Measurements from ENCODE around the gene NCAM1. TPM values are rescaled to one million over a fixed set of nuclear protein-coding genes. Genes with fewer than 3 reads are reported as not detected.

NCAM1 gene
- total and polyA plus RNA-seq, 2 experiments from 2014 or later, result 0.76 to 1.6 TPM

DNA sequence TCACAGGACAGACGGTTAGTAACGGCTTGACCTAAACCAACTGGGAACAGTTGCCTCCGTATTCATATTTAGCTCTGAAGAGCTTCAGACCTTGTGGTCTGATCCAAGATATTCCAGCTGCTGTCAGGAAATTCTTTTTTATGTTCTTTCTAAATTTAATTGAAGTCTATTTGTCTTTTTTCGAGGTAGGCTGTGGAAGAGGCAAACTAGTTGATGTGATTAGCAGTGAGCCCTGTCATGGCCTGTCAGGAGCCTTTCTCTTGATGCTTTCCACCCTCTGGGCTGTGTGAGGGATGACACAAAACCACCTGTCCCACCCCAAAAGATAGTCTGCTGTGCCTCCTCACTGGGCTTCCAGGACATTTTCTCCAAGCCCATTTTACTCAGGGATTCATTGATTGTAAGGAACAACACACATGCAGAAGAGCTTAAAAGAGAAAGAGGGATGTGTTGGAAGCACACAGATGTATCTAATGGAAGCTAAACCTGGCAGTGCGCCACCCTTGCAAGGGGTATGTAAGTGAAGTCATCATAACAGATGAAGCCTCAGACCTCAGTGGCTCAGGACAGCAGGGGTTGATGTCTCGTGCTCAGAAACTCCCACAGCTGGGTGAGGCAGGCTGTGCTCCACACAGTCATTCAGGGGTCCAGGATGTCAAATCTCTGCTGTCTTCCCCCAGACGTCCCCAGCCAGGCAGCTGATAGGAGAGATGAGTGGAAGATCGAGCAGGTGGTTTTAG is 170.0 kb downstream of the NCAM1 start:
- no peaks in the 10 kb centered on the region for H4K20me1 ChIP-seq (replicated peaks; ENCODE audit: insufficient read depth)
- Mint-ChIP-seq H3K4me1 (no peaks in the 10 kb centered on the region), H3K36me3 (ENCODE audit: low read depth) (no peaks in the 10 kb centered on the region), H3K27me3 (ENCODE audit: insufficient read depth, low read depth, poor library complexity) (no peaks in the 10 kb centered on the region), H3K4me3 (no peak overlapping the region), H3K9me3 (no peaks in the 10 kb centered on the region), H3K27ac (no peak overlapping the region)
- no peak overlapping the region for H3K27ac ChIP-seq (ENCODE audit: low read depth)
- no peak for ATAC-seq
- H3K4me2 ChIP-seq, result no peak overlapping the region
- no peaks in the 10 kb centered on the region for H3K79me2 ChIP-seq (replicated peaks; ENCODE audit: insufficient read depth)
- no peak overlapping the region for H3K4me3 ChIP-seq
- DNase-seq (ENCODE audit: low spot score), result no peak
- H2AFZ ChIP-seq, result no peak overlapping the region
- TF ChIP-seq, protein P1, sequence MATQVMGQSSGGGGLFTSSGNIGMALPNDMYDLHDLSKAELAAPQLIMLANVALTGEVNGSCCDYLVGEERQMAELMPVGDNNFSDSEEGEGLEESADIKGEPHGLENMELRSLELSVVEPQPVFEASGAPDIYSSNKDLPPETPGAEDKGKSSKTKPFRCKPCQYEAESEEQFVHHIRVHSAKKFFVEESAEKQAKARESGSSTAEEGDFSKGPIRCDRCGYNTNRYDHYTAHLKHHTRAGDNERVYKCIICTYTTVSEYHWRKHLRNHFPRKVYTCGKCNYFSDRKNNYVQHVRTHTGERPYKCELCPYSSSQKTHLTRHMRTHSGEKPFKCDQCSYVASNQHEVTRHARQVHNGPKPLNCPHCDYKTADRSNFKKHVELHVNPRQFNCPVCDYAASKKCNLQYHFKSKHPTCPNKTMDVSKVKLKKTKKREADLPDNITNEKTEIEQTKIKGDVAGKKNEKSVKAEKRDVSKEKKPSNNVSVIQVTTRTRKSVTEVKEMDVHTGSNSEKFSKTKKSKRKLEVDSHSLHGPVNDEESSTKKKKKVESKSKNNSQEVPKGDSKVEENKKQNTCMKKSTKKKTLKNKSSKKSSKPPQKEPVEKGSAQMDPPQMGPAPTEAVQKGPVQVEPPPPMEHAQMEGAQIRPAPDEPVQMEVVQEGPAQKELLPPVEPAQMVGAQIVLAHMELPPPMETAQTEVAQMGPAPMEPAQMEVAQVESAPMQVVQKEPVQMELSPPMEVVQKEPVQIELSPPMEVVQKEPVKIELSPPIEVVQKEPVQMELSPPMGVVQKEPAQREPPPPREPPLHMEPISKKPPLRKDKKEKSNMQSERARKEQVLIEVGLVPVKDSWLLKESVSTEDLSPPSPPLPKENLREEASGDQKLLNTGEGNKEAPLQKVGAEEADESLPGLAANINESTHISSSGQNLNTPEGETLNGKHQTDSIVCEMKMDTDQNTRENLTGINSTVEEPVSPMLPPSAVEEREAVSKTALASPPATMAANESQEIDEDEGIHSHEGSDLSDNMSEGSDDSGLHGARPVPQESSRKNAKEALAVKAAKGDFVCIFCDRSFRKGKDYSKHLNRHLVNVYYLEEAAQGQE (IDR thresholded peaks at IDR 0.05; ENCODE audit: unreplicated experiment), result no peak
- TF ChIP-seq STAT1 (IDR thresholded peaks at IDR 0.05; ENCODE audit: unreplicated experiment) (no peak), EZH2phosphoT487 (IDR thresholded peaks at IDR 0.05; ENCODE audit: unreplicated experiment) (no peak), EZH2 (IDR thresholded peaks at IDR 0.05; ENCODE audit: low read depth, unreplicated experiment) (no peak), JUNB (IDR thresholded peaks at IDR 0.05; ENCODE audit: unreplicated experiment) (no peak), ZNF331 (CRISPR knock-in tag; IDR thresholded peaks at IDR 0.05; ENCODE audit: low read depth) (no peak), NANOG (IDR thresholded peaks at IDR 0.05; ENCODE audit: borderline replicate concordance) (no peak), CREB1 (CRISPR knock-in tag; IDR thresholded peaks at IDR 0.05; ENCODE audit: low read depth) (no peak)
- TF ChIP-seq, protein P2, sequence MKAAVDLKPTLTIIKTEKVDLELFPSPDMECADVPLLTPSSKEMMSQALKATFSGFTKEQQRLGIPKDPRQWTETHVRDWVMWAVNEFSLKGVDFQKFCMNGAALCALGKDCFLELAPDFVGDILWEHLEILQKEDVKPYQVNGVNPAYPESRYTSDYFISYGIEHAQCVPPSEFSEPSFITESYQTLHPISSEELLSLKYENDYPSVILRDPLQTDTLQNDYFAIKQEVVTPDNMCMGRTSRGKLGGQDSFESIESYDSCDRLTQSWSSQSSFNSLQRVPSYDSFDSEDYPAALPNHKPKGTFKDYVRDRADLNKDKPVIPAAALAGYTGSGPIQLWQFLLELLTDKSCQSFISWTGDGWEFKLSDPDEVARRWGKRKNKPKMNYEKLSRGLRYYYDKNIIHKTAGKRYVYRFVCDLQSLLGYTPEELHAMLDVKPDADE (IDR thresholded peaks at IDR 0.05), result no peak
- TF ChIP-seq, protein P3, sequence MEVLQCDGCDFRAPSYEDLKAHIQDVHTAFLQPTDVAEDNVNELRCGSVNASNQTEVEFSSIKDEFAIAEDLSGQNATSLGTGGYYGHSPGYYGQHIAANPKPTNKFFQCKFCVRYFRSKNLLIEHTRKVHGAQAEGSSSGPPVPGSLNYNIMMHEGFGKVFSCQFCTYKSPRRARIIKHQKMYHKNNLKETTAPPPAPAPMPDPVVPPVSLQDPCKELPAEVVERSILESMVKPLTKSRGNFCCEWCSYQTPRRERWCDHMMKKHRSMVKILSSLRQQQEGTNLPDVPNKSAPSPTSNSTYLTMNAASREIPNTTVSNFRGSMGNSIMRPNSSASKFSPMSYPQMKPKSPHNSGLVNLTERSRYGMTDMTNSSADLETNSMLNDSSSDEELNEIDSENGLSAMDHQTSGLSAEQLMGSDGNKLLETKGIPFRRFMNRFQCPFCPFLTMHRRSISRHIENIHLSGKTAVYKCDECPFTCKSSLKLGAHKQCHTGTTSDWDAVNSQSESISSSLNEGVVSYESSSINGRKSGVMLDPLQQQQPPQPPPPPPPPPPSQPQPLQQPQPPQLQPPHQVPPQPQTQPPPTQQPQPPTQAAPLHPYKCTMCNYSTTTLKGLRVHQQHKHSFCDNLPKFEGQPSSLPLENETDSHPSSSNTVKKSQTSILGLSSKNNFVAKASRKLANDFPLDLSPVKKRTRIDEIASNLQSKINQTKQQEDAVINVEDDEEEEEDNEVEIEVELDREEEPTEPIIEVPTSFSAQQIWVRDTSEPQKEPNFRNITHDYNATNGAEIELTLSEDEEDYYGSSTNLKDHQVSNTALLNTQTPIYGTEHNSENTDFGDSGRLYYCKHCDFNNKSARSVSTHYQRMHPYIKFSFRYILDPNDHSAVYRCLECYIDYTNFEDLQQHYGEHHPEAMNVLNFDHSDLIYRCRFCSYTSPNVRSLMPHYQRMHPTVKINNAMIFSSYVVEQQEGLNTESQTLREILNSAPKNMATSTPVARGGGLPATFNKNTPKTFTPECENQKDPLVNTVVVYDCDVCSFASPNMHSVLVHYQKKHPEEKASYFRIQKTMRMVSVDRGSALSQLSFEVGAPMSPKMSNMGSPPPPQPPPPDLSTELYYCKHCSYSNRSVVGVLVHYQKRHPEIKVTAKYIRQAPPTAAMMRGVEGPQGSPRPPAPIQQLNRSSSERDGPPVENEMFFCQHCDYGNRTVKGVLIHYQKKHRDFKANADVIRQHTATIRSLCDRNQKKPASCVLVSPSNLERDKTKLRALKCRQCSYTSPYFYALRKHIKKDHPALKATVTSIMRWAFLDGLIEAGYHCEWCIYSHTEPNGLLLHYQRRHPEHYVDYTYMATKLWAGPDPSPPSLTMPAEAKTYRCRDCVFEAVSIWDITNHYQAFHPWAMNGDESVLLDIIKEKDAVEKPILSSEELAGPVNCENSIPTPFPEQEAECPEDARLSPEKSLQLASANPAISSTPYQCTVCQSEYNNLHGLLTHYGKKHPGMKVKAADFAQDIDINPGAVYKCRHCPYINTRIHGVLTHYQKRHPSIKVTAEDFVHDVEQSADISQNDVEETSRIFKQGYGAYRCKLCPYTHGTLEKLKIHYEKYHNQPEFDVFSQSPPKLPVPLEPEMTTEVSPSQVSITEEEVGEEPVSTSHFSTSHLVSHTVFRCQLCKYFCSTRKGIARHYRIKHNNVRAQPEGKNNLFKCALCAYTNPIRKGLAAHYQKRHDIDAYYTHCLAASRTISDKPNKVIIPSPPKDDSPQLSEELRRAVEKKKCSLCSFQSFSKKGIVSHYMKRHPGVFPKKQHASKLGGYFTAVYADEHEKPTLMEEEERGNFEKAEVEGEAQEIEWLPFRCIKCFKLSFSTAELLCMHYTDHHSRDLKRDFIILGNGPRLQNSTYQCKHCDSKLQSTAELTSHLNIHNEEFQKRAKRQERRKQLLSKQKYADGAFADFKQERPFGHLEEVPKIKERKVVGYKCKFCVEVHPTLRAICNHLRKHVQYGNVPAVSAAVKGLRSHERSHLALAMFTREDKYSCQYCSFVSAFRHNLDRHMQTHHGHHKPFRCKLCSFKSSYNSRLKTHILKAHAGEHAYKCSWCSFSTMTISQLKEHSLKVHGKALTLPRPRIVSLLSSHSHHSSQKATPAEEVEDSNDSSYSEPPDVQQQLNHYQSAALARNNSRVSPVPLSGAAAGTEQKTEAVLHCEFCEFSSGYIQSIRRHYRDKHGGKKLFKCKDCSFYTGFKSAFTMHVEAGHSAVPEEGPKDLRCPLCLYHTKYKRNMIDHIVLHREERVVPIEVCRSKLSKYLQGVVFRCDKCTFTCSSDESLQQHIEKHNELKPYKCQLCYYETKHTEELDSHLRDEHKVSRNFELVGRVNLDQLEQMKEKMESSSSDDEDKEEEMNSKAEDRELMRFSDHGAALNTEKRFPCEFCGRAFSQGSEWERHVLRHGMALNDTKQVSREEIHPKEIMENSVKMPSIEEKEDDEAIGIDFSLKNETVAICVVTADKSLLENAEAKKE (CRISPR knock-in tag; IDR thresholded peaks at IDR 0.05), result no peak
- TF ChIP-seq, protein P4, sequence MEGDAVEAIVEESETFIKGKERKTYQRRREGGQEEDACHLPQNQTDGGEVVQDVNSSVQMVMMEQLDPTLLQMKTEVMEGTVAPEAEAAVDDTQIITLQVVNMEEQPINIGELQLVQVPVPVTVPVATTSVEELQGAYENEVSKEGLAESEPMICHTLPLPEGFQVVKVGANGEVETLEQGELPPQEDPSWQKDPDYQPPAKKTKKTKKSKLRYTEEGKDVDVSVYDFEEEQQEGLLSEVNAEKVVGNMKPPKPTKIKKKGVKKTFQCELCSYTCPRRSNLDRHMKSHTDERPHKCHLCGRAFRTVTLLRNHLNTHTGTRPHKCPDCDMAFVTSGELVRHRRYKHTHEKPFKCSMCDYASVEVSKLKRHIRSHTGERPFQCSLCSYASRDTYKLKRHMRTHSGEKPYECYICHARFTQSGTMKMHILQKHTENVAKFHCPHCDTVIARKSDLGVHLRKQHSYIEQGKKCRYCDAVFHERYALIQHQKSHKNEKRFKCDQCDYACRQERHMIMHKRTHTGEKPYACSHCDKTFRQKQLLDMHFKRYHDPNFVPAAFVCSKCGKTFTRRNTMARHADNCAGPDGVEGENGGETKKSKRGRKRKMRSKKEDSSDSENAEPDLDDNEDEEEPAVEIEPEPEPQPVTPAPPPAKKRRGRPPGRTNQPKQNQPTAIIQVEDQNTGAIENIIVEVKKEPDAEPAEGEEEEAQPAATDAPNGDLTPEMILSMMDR (conservative IDR thresholded peaks at IDR 0.05; ENCODE audit: low read depth in 2 of 2), result no peak
- no peaks in the 10 kb centered on the region for H3K4me1 ChIP-seq (ENCODE audit: insufficient read depth)
- H3K9me2 ChIP-seq (ENCODE audit: insufficient read depth), result no peaks in the 10 kb centered on the region
- H3K36me3 ChIP-seq (ENCODE audit: insufficient read depth), result no peaks in the 10 kb centered on the region
- no peaks in the 10 kb centered on the region for H3K27me3 ChIP-seq (ENCODE audit: insufficient read depth)
- no peaks in the 10 kb centered on the region for H3F3A ChIP-seq (replicated peaks; ENCODE audit: low read depth)
